HUDEP-2 (cell line): ENCODE results near the gene H2BW2.
"Not testable (repeated sequence)": the region's sequence is repeated elsewhere in the genome, so short reads cannot be mapped to it uniquely, and the experiment has no call there.

Experiments
- DNase-seq, 76 experiments: peaks; one replicate each; lab custom pipeline; 2025; ENCODE audit not compliant: unreplicated experiment in 76 of 76; lab: John Stamatoyannopoulos, UW

Gene H2BW2

DNA sequence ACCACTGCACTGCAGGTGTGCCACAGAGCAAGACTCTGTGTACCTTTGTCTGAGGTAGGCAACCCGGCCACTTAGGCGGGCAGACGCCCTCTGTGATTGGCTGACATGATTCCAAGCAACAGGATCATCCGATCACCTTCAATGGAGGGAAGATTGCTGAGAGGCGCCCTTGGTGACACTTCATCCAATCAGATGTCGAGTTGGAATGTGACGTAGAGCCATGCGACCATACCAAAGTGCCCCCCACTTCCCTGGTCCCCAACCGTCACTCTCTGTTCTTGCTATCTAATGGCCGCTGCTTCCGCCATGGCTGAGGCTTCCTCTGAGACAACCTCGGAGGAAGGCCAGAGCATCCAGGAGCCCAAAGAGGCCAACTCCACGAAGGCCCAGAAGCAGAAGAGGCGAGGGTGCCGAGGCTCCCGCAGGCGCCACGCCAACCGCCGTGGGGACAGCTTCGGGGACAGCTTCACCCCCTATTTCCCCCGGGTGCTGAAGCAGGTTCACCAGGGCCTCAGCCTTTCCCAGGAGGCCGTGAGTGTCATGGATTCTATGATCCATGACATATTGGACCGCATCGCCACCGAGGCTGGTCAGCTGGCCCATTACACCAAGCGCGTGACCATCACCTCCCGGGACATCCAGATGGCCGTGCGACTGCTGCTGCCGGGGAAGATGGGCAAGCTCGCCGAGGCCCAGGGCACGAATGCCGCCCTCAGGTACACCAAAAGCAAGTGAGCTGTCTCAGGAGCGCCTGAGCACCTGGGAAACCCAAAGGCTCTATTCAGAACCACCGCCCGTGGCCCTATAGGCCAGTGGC is at the start of gene H2BW2:
Gene H2BW2, plus strand, starts transcription at position 268 of the 817 bp plus-strand sequence. Its CDS starts 39 bp downstream, at position 307.
- no peak for DNase-seq

DNA sequence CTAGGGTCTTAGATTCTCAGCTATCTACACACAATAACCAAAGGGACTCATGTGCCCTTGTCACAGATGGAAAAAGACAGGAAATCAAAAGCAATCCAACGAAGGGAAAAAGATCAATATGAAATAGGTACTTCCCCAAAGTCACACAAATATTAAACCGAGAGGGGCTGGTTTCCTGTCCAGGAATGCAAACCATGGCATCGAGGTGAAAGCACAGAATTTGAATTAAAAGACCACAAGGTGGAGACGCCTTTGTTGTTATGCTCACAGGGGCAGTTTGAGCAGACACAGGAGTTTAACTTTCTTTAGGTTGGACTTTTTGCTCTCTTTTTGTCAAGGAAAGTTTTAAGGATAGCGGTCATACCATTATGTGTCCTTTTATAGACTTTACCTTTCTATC is 40.5 kb upstream of the H2BW2 start:
- no peak for DNase-seq

DNA sequence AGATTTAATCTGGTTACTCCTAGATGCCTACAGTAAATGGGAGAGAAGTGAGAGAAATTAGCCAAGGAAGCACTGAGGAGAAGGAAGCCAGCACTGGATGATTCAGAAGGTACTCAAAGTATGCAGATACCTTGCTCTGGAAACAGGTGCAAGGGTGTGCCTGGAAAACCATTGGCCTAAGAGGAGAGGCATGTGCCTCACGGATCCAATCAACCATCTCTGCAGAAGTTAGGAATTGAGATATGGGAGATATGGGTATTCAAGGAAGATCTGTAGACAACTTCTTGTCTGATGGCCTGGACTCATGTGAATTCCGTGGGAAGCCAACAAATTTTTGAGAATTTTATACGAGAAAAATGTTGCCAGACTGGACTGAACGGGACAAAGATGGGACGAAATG is 30.9 kb upstream of the H2BW2 start:
- no peak for DNase-seq

DNA sequence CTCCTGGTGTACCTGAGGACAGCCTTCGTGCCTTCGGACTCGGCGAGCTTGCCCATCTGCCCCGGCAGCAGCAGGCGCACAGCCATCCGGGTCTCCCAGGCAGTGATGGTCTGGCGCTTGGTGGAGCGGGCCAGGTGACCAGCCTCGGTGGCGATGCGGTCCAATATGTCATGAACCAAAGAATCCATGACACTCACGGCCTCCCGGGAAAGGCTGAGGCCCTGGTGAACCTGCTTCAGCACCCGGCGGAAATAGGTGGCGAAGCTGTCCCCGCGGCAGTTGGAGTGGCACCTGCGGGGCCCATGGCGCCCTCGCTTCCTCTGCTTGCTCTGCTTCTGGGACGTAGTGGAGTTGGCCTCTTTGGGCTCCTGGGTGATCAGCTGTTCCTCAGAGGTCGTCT is 26.6 kb upstream of the H2BW2 start:
- no peak for DNase-seq

DNA sequence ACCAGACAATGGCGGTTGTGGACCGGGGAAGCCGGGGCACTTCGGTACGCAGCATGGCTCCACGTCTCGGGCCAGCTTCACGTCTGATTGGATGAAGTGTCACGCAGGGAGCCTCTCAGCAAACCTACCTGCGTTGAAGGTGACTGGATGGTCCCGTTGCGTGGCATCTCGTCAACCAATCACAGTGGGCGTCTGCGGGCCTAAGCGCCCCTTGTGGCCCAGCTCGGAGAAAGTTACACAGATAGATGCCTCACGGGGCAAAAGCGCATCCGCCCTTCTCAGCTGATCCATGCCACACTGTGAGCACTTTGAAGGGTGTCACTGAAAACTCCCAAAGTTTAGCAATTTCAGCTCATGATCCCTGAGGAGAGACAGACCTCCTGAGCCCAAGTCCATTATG is 26.1 kb upstream of the H2BW2 start, which contains the start of gene H2BW1:
Gene H2BW1, minus strand, starts transcription at position 103 of the 400 bp plus-strand sequence. CDS start 132 bp downstream, outside the sequence.
- DNase-seq: no peak

DNA sequence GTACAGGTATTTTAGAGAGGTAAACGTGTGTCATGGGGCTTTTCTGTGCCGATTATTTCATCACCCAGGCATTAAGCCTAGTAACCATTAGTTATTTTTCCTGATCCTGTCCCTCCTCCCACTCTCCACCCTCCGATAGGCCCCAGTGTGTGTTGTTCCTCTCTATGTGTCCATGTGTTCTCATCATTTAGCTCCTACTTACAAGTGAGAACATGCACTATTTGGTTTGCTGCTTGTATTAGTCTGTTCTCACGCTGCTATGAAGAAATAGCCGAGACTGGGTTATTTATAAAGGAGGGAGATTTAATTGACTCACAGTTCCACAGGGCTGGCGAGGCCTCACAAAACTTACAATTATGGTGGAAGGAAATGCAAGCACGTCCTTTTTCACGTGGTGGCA is 24.2 kb upstream of the H2BW2 start:
- not testable (repeated sequence) for DNase-seq

DNA sequence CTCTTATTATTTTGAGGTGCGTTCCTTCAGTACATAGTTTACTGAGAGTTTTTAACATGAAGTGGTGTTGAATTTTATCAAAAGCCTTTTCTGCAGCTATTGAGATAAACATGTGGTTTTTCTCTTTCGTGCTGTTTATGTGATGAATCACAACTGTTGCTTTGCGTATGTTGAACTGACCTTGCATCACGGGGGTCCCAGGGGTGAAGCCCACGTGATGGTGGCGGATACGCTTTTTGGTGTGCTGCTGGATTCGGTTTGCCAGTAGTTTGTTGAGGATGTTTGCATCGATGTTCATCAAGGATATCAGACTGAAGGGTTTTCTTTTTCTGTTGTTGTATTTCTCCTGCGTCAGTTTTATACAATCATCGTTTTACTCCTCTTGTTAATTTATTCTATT is 21.6 kb upstream of the H2BW2 start:
- no peak for DNase-seq

DNA sequence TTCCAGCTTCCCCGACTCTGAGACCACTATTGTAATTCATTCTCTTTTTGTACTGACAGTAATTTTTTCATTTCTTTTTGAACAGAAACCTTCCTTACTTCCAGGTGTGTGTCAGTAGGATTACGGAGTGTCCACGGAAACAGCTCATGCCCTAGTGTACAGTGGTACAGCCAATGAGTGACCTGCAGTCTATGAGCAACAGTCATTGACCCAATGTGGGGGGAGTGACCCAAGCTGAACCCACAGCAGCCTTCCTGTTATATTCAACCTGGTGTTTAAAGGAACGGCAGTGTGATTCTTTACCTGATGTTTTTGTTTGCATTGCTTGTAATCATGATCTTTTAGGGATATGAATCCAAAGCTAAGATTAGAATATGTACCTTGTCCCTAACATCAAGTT is 1.2 kb downstream of the H2BW2 start:
- no peak for DNase-seq

DNA sequence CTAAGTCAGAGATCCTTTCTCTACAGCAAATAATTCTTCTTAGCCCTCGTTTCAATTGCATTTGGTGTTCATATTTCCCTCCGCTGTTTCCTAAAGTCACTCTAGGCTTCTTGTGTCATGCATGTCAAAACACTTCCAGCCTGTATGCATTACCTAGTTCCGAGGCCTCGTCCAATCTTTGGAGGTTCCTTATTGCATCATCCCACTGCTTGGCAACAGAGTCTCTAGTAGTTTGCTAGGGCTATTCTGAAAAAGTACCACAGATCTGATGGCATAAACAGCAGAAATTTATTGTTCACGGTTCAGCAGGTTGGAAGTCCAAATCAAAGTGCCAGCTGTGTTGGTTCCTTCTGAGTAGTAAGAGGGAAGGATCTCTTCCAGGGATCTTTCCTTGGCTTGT is 5.9 kb downstream of the H2BW2 start:
- DNase-seq: no peak

DNA sequence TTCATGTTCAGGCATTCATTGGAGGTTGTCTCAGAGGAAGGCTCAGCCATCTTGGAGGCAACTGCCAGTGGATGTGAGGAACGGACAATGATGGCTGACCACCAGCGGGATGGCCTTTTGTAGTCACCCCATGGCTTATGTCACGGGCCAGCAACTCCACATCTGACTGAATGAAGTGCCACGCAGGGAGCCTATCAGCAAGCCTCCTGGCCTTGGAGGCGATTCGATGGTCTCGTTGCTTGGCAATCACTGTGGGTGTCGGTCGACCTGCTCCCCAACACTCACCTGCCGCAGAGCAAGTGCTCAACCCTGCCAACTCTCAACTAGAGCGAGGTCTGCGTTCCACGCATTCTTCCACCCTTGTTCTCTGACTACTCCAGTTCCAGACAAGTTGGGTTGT is 7.4 kb downstream of the H2BW2 start:
- DNase-seq: no peak

DNA sequence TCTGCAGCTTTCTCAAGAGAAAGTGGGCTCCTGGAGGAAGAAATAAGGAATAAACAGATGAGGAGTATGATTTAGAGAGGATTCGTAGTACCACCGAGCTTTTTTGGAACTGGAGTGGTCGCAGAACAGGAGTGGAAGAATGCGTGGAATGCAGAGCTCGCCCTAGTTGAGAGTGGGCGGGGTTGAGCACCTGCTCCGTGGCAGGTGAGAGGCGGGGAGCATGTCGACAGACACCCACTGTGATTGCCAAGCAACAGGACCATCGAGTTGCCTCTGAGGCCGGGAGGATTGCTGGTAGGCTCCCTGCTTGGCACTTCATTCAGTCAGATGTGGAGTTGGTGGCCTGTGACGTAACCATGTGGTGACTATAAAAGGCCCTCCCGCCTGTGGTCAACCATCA is 15.2 kb downstream of the H2BW2 start:
- not testable (repeated sequence) for DNase-seq

DNA sequence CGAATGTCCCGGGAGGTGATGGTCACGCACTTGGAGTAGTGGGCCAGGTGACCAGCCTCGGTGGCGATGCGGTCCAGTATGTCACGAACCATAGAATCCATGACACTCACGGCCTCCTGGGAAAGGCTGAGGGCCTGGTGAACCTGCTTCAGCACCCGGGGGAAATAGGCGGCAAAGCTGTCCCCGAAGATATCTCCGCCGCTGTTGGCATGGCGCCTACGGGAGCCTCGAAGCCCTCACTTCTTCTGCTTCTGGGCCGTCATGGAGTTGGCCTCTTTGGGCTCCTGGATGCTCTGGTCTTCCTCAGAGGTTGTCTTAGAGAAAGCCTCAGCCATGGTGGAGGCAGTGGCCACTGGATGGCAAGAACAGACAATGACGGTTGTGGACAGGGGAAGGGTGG is 22.9 kb downstream of the H2BW2 start:
- not testable (repeated sequence) for DNase-seq

DNA sequence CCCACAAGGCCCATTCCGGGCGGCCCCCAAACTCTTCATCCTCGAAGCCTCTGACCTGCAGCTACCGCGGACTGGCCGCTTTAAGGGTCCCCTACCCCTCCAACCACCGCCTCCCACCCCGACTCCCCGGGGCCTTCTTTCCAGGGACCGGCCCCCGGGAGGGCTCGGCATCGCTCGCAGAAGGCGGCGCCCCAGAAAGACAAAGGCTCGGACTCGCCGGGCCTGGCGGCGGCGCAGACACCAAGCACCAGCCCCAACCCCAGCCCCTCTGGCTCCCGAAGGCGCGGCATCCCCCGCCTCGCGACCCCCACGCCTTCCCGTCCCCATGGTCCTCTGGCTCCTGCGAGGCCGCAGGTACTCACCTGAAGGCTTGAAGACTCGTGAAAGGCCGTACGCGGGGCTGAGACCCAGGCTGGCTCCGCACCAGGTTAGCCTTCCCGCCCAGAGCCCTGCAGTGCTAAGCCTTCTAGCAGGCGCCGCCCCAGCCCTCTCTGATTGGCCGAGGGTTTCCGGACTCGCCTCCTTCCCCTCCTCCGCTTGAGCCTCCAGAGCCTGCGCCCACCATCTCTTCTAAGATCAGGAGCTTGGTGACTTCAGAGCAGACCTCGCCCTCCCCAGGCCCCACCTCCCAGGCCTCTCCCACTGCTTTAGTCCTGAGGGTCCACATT is 36.2 kb downstream of the H2BW2 start, which contains the start of gene TMSB15C:
Gene TMSB15C, minus strand, starts transcription at position 459 of the 668 bp plus-strand sequence.
- DNase-seq: not testable (repeated sequence)

DNA sequence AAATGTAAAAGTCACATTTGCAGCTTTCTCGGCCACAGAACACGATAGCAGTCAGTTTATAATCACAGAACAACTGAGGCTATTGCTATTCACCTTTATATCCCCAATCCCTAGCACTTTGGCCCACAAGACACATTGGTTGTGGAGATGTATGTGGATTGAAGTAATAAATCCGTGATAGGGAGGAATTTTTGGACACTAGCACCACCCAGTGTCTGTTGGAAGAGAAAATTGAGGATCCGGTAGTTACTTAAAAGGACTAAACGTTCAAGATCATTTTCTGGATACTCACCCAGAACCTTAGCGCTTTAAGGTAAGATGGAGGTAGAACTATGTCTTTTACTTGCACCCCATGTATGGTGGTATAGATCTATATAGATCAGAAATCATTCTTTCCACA is 38.1 kb downstream of the H2BW2 start:
- DNase-seq: not testable (repeated sequence)

DNA sequence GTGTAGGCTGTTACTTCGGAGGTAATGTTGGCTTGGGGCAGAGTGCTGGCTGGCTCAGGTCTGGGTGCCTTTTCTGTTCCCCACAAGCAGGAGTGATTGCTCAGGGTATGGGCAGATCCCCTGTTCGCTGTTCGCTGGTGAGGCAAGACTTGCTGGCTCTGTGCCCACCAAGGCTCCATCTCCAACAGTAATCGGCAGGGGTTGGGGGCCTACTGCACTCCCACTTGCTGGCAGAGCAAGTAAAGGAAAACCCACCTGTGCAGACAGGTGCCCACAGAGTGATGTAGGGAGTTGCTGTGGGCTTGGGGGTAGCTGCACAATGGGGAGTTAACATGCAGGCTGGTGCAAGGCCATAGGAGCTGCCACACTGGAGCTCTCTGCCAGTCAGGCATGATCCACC is 44.3 kb downstream of the H2BW2 start:
- no peak for DNase-seq

DNA sequence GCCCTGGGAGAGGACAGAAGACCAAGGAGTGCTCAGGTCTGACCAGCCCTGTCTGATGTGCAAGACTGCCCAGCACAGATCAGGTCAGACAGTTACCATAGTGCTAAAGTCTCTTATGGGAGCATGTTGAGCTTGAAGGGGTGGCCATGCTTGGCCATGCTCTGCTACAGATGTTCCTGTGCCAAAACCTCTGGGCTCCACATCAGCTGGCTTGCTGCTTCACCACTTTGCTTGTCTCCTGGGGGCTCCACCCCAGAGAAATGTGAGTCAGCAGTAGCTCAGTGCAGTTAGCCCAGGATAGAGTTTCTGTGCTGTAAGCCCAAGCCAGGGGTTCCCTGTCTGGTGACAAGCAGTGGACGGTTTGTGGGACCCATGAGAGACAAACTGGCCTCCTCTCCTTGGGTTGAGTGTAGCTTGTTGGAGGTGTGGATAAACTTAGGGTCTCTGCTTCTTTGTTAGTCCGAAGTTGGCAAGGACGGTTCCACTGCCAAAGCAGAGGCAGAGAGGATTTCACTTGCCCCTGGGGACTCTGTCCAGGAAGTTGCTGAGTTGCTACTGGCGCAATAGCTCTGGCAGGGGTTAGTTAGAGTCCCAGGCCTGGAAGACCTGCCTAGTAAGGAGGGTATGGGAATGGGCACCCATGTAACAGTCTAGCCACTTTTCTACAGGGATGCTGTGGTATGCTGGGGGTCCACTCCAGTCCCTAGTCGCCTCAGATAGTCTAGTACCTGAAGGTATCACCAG is 45.0 kb downstream of the H2BW2 start:
- no peak for DNase-seq

DNA sequence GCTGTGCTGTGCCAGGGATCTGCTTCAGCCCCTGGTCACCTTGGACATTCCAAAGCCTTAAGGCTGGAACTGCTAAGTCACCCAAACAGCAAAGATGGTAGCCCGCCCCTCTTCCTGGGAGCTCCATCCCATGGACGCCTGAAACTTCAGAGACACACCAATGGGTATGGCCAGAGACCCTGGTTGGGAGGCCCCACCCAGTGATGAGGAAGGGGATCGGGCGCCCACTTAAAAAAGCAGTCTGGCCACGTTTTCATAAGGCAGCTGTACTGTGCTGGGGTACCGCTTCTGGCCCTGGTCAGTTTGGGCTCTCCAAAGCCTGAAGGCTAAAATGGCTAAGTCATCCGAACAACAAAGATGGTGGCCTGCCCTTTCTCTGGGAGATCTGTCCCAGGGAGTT is 45.7 kb downstream of the H2BW2 start:
- DNase-seq: no peak

DNA sequence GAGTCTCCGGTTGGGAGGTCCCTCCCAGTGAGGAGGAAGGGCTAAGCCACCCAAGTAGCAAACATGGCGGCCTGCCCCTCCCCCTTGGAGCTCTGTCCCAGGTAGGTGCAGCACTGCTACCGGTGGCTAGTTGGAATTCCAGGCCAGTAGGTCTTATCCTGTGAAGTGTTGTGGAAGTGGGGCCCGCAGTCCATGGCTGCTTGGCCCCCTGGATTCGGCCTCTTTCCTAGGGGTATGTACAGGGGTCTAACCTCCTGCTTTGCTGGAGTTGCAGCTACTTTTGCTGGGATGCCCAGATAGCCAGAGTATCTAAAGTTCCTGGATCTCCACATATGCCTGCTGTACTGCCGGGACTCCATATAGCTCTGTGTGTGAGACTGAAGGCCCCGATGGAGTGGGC is 46.2 kb downstream of the H2BW2 start:
- DNase-seq: no peak
